Neutrophil (primary cell): ENCODE measurements around the gene HCN3.

Source experiments
- H3K27ac ChIP-seq: fragments of 200-600 bp; sonication (generic); 2 replicates; pipeline ENCODE4 v1.5.1; 2016; ENCODE audit warnings: mild to moderate bottlenecking, moderate library complexity
- H3K27me3 ChIP-seq: fragments of 200-600 bp; sonication (generic); 2 replicates; pipeline ENCODE4 v1.6.0; 2016; ENCODE audit warnings: mild to moderate bottlenecking
- H3K36me3 ChIP-seq: fragments of 200-600 bp; sonication (generic); 2 replicates; pipeline ENCODE4 v1.5.1; 2017
- H3K4me1 ChIP-seq, 2 experiments: fragments of 200-600 bp in 1 of 2; sonication (generic) in 1 of 2; 1 replicate in 1 of 2; 2 replicates in 1 of 2; pipeline versions ENCODE4 v1.5.1 to v1.6.1; 2013 to 2016; ENCODE audit warnings: low read depth in 1 of 2, low read length in 1 of 2, mild to moderate bottlenecking in 1 of 2, moderate library complexity in 1 of 2; ENCODE audit not compliant: control insufficient read depth in 1 of 2, insufficient read depth in 1 of 2
- H3K4me3 ChIP-seq, 2 experiments: fragments of 200-600 bp in 1 of 2; sonication (generic) in 1 of 2; 1 replicate in 1 of 2; 2 replicates in 1 of 2; pipeline ENCODE4 v1.5.1; 2013 to 2016; ENCODE audit warnings: low read depth in 1 of 2, low read length in 1 of 2, mild to moderate bottlenecking in 1 of 2, moderate library complexity in 1 of 2
- H3K9me3 ChIP-seq: fragments of 200-600 bp; sonication (generic); 2 replicates; pipeline ENCODE4 v1.5.1; 2016
- CTCF ChIP-seq: fragments of 200-600 bp; sonication (generic); IDR thresholded peaks from 2 replicates; pipeline ENCODE4 v1.5.1; 2016; ENCODE audit warnings: antibody characterized with exemption

The HCN3 gene

DNA sequence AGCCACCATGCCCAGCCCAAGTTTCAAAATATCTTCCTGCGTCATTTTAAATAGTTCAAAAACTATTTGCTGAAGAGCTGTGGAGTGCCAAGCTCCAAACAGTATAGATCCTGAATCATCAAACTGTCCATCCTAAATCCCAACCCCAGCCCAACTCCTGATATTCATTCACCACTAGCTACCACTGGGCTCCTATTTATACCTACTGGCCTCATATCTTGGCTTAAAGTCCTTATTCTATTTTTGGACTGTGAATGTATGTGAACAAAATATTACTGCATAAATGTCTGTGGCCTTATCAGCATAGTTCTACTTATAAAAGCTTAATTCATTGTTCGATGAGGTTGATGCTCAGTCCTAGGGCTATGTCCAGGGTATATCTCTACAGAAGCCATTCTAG, 9.9 kb upstream of the HCN3 start:
- H3K4me3 ChIP-seq, result no peak overlapping the region
- peaks cover 9% of the 10 kb centered on the region in 2 experiments for H3K4me1 ChIP-seq
- H3K9me3 ChIP-seq, result no peaks in the 10 kb centered on the region
- TF ChIP-seq CTCF, result no peak
- peaks cover 82% of the 10 kb centered on the region for H3K36me3 ChIP-seq
- no peak overlapping the region for H3K27ac ChIP-seq
- no peaks in the 10 kb centered on the region for H3K27me3 ChIP-seq

DNA sequence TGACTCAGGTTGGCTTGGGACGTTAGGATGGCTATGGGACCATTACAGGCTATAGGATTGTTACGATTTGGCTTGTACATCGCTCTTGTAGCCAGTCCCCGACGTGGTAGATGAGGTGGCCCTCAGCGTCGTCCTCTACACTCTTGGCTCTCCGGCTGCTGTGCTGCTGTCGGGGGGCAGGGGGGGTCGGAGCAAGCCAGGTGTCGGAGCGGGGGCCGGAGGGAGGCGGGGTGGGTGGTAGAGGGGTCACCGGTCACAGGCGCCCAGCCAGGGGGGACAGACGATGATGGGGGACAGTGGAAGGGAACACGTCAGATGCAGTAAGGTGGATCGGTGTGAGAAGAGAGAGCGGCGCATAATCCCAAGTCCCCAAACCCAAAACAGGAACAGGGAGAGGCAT, 8.6 kb upstream of the HCN3 start:
- H3K9me3 ChIP-seq, result no peaks in the 10 kb centered on the region
- H3K36me3 ChIP-seq, result peaks cover 72% of the 10 kb centered on the region
- peaks cover 12 to 13% of the 10 kb centered on the region in 2 experiments for H3K4me1 ChIP-seq
- no peaks in the 10 kb centered on the region for H3K27me3 ChIP-seq
- H3K4me3 ChIP-seq, result no peak overlapping the region
- no peak for TF ChIP-seq CTCF
- no peak overlapping the region for H3K27ac ChIP-seq

- Histone ChIP-seq H3K9me3 (no peaks in the 10 kb centered on the region), H3K36me3 (peaks cover 64% of the 10 kb centered on the region), H3K4me1 (peaks cover 15 to 17% of the 10 kb centered on the region in 2 experiments), H3K27ac (no peak overlapping the region), H3K27me3 (no peaks in the 10 kb centered on the region), H3K4me3 (no peak overlapping the region)
- no peak for TF ChIP-seq CTCF
Measured at GRCh38 chr1:155269381-155269780, 7.9 kb upstream of the HCN3 start.

GRCh38 chr1:155272466-155273342, 4.6 kb upstream of the HCN3 start:
- H3K27me3 ChIP-seq, result peaks cover 8% of the 10 kb centered on the region
- peak overlapping the region; percentile 72 to 94 for H3K4me3 ChIP-seq
- peaks cover 32% of the 10 kb centered on the region for H3K36me3 ChIP-seq
- H3K27ac ChIP-seq, result peak overlapping the region; percentile 94
- H3K4me1 ChIP-seq, result peaks cover 26 to 28% of the 10 kb centered on the region in 2 experiments
- TF ChIP-seq CTCF, result no peak
- no peaks in the 10 kb centered on the region for H3K9me3 ChIP-seq

DNA sequence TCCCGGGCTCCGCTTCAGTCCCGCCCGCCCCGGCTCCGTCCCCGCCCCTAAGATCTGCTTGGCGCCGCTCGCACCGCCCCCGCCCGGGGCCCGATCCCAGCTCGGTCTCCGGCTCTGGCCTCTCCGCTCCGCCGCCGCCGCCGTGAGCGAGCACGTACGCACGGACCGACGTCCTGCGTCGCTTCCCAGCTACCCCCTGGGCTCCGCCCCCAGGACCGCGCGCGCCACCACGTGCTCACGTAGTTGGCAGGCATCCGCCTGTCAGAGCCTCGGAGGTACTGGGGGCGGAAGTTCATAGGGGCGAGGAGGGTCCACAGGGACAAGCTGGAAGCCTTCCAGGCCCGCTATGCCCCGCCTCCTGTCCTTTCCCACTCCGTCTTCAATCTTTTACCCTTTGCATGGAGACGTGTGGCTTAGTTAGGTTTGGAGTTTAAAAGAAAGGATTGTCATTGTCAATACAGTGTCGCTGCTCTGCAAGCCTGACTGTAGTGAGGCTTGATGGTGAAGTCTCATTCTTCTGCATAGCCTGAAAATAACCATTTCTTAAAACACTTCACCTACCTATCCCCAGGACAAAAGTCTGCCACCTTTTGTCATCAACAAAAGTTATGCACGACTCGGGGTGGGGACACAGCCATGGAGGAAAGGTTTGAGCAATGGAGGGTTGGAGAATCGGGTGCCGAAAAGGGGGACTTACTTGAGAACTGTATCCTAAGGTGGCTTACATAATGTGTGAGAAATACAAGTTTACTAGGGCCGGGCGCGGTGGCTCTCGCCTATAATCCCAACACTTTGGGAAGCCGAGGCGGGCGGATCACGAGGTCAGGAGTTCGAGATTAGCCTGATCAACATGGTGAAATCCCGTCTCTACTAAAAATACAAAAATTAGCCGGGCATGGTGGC, 3.7 kb upstream of the HCN3 start, which contains the start of gene CLK2:
Gene CLK2, minus strand, starts transcription at position 162 of the 903 bp plus-strand sequence. CDS start 2,527 bp downstream, outside the sequence.
- H3K9me3 ChIP-seq, result no peaks in the 10 kb centered on the region
- peak within 1 kb of the TSS; percentile 72 to 94 for H3K4me3 ChIP-seq
- peaks cover 17% of the 10 kb centered on the region for H3K27me3 ChIP-seq
- H3K36me3 ChIP-seq, result peaks cover 23% of the 10 kb centered on the region
- TF ChIP-seq CTCF, result peak; percentile 35
- H3K27ac ChIP-seq, result peak within 1 kb of the TSS; percentile 94
- H3K4me1 ChIP-seq, result peaks cover 30 to 34% of the 10 kb centered on the region in 2 experiments
